ENCODE results near the gene ARPC1A. TPM values are rescaled to one million over a fixed set of nuclear protein-coding genes. Genes with fewer than 3 reads are reported as not detected.

Gene ARPC1A
- total RNA-seq, 2 experiments from 2014 or later = 71.8 to 108 TPM

DNA sequence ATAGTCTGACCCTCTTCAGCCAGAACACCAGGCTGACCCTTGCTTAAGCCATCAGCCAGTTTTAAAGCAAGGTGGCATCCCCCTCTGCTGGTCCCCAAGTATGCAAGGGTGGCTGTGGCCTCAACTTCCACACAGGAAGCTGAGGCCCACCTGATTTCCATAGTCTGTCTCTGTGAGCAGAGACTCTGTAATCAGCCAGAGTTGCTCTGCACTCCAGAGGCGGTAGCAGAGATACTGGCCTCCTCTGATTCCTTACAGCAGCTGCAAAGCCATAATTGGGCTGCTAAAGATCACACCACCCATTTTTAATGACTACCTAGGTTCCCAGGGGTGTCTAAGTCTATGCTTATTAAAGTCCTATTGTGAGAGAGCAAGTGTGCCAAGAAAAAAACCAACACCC, 80.9 kb downstream of the ARPC1A start:
- peaks cover 67% of the 10 kb centered on the region for H3K79me2 ChIP-seq (ENCODE audit: insufficient read depth, low read depth, low read length)
- H3K4me3 ChIP-seq (ENCODE audit: low read depth, low read length, poor library complexity, severe bottlenecking) = peak overlapping the region; percentile 92
- H3K4me1 ChIP-seq (ENCODE audit: insufficient read depth, low read length, poor library complexity, severe bottlenecking) = peaks cover 32% of the 10 kb centered on the region
- TF ChIP-seq, protein P1, sequence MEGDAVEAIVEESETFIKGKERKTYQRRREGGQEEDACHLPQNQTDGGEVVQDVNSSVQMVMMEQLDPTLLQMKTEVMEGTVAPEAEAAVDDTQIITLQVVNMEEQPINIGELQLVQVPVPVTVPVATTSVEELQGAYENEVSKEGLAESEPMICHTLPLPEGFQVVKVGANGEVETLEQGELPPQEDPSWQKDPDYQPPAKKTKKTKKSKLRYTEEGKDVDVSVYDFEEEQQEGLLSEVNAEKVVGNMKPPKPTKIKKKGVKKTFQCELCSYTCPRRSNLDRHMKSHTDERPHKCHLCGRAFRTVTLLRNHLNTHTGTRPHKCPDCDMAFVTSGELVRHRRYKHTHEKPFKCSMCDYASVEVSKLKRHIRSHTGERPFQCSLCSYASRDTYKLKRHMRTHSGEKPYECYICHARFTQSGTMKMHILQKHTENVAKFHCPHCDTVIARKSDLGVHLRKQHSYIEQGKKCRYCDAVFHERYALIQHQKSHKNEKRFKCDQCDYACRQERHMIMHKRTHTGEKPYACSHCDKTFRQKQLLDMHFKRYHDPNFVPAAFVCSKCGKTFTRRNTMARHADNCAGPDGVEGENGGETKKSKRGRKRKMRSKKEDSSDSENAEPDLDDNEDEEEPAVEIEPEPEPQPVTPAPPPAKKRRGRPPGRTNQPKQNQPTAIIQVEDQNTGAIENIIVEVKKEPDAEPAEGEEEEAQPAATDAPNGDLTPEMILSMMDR (conservative IDR thresholded peaks at IDR 0.05; ENCODE audit: low read length) = peak; percentile 62
- TF ChIP-seq EZH2phosphoT487 (IDR thresholded peaks at IDR 0.05; ENCODE audit: borderline replicate concordance, low read depth, low read length) = no peak
- H2AFZ ChIP-seq (ENCODE audit: low read length) = no peak overlapping the region
- no TSS peak for BruUV-seq (replicated peaks)
- H3K9me2 ChIP-seq (ENCODE audit: insufficient read depth, low read length) = no peaks in the 10 kb centered on the region
- peak overlapping the region; percentile 95 for H3K4me2 ChIP-seq (ENCODE audit: low read length)
- peak; percentile 66 for DNase-seq (ENCODE audit: low spot score)
- intact Hi-C loops (cut with micrococcal nuclease; ENCODE audit: unreplicated experiment) = loop anchor here (1.0 to 5.0 kb wide), 2 partner anchors 34 to 80 kb away; partner anchors contain the start of gene ARPC1B
- CTCF ChIA-PET (ENCODE audit: unreplicated experiment) = interaction anchor here (1.0 kb wide), 1 partner anchor 42 kb away, joined by 3 read pairs; no protein-coding TSS in a partner anchor
- no peaks in the 10 kb centered on the region for H3K9me3 ChIP-seq (ENCODE audit: low read length)
- H4K20me1 ChIP-seq (ENCODE audit: insufficient read depth, low read length) = peaks cover 22% of the 10 kb centered on the region
- POLR2A ChIA-PET = interaction anchor here (0.6 to 2.7 kb wide), 6 partner anchors 12 to 345 kb away, joined by 3 to 8 read pairs (median 5); partner anchors contain the start of gene ARPC1A
- peaks cover 55% of the 10 kb centered on the region for H3K36me3 ChIP-seq (ENCODE audit: insufficient read depth, low read length)
- H3K27ac ChIP-seq (ENCODE audit: low read depth, low read length, poor library complexity, severe bottlenecking) = peak overlapping the region; percentile 69

DNA sequence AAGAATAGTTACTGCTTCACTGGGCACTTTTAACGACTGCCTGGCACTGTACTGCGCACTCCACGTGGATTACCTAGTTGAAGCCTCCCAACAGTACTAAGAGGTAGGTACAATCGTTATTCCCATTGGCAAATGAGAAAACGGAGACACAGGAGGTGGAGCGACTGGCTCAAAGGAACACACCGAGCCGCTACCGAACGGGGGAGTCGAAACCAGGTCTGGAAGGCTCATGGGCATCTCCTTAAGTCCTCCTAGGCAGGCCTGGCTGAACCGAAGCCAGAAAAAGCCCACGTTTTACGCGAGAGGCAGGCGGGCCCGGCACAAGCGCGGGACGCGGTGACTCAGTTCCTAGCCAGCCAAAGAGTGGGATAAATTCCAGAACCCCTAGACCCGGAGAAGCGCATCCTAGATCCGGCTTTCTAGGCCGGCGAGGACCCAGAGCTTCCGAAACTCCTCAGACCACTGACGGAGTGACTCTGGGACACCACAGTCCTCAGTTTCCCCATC, 82.2 kb downstream of the ARPC1A start:
- intact Hi-C loops (cut with micrococcal nuclease; ENCODE audit: unreplicated experiment) = loop anchor here (1.0 to 5.0 kb wide), 3 partner anchors 27 to 36 kb away; partner anchors contain the start of genes ARPC1B, CPSF4 and PTCD1
- H3K4me1 ChIP-seq (ENCODE audit: insufficient read depth, low read length, poor library complexity, severe bottlenecking) = peaks cover 32% of the 10 kb centered on the region
- H3K36me3 ChIP-seq (ENCODE audit: insufficient read depth, low read length) = peaks cover 55% of the 10 kb centered on the region
- H3K9me2 ChIP-seq (ENCODE audit: insufficient read depth, low read length) = no peaks in the 10 kb centered on the region
- peak overlapping the region; percentile 69 for H3K27ac ChIP-seq (ENCODE audit: low read depth, low read length, poor library complexity, severe bottlenecking)
- CTCF ChIA-PET (ENCODE audit: unreplicated experiment) = interaction anchor here (0.6 to 1.2 kb wide), 3 partner anchors 9 to 82 kb away, joined by 3 read pairs; no protein-coding TSS in a partner anchor
- TF ChIP-seq EZH2phosphoT487 (IDR thresholded peaks at IDR 0.05; ENCODE audit: borderline replicate concordance, low read depth, low read length) = no peak
- TF ChIP-seq, protein P1 (conservative IDR thresholded peaks at IDR 0.05; ENCODE audit: low read length) = no peak
- 0 out of 2 replicates have a peak overlapping the region, but pooled peaks have one; percentile 5 for H2AFZ ChIP-seq (ENCODE audit: low read length)
- DNase-seq (ENCODE audit: low spot score) = peak; percentile 33
- H3K79me2 ChIP-seq (ENCODE audit: insufficient read depth, low read depth, low read length) = peaks cover 67% of the 10 kb centered on the region
- peak overlapping the region; percentile 95 for H3K4me2 ChIP-seq (ENCODE audit: low read length)
- peaks cover 22% of the 10 kb centered on the region for H4K20me1 ChIP-seq (ENCODE audit: insufficient read depth, low read length)
- peak overlapping the region; percentile 92 for H3K4me3 ChIP-seq (ENCODE audit: low read depth, low read length, poor library complexity, severe bottlenecking)
- H3K9me3 ChIP-seq (ENCODE audit: low read length) = no peaks in the 10 kb centered on the region
- POLR2A ChIA-PET = interaction anchor here (0.5 to 2.7 kb wide), 14 partner anchors 8 to 403 kb away, joined by 3 to 11 read pairs (median 4); partner anchors contain the start of genes ARPC1A, ATP5MF and PTCD1
- no TSS peak for BruUV-seq (replicated peaks)
